ENCODE results near the gene ATXN10. TPM values are rescaled to one million over a fixed set of nuclear protein-coding genes. Genes with fewer than 3 reads are reported as not detected.
"Not testable (repeated sequence)": the region's sequence is repeated elsewhere in the genome, so short reads cannot be mapped to it uniquely, and the experiment has no call there.

The ATXN10 gene
- total and polyA plus RNA-seq, 7 experiments from 2014 or later: 64.2 to 105 (median 76.1) TPM

- no peak for DNase-seq
- intact Hi-C loops (cut with micrococcal nuclease): no loop called here
- H3K4me3 Mint-ChIP-seq: no peak overlapping the region
- H3K27ac Mint-ChIP-seq: no peak overlapping the region
- Histone ChIP-seq H3K4me3 (ENCODE audit: low read length) (no peak overlapping the region), H3K36me3 (ENCODE audit: control insufficient read depth in 2 of 3, insufficient read depth in 3 of 3, low read length in 3 of 3) (no peaks in the 10 kb centered on the region), H3K4me1 (ENCODE audit: control insufficient read depth in 2 of 2, insufficient read depth in 2 of 2, low read length in 2 of 2) (no peaks in the 10 kb centered on the region), H3K27ac (ENCODE audit: low read depth, low read length) (no peak overlapping the region), H3K9me3 (ENCODE audit: control insufficient read depth in 2 of 3, low read length in 3 of 3) (no peaks in the 10 kb centered on the region), H3K27me3 (ENCODE audit: control insufficient read depth in 2 of 2, insufficient read depth in 2 of 2, low read length in 2 of 2) (no peaks in the 10 kb centered on the region)
- peaks cover 27 to 61% (median 35%) of the 10 kb centered on the region in 5 donors for H3K27me3 Mint-ChIP-seq
- CTCF ChIA-PET: no interaction called here
- POLR2A ChIA-PET: no interaction called here
- ATAC-seq: no peak
- no peaks in the 10 kb centered on the region for H3K4me1 Mint-ChIP-seq
- H3K36me3 Mint-ChIP-seq: peaks cover 0 to 3% (median 0%) of the 10 kb centered on the region in 5 donors
- peaks cover 0 to 7% (median 3%) of the 10 kb centered on the region in 11 donors for H3K9me3 Mint-ChIP-seq
These were observed 7.4 kb upstream of the ATXN10 start for GRCh38 chr22:45664136-45664646.

- ATAC-seq (no peak), DNase-seq (no peak)
- Histone ChIP-seq H3K9me3 (ENCODE audit: control insufficient read depth in 2 of 3, low read length in 3 of 3) (no peaks in the 10 kb centered on the region), H3K27ac (ENCODE audit: low read depth, low read length) (no peak overlapping the region), H3K4me3 (ENCODE audit: low read length) (no peak overlapping the region), H3K4me1 (ENCODE audit: control insufficient read depth in 2 of 2, insufficient read depth in 2 of 2, low read length in 2 of 2) (peaks cover 2 to 7% of the 10 kb centered on the region in 2 donors), H3K27me3 (ENCODE audit: control insufficient read depth in 2 of 2, insufficient read depth in 2 of 2, low read length in 2 of 2) (no peaks in the 10 kb centered on the region), H3K36me3 (ENCODE audit: control insufficient read depth in 2 of 3, insufficient read depth in 3 of 3, low read length in 3 of 3) (peaks cover 0 to 4% (median 0%) of the 10 kb centered on the region in 3 experiments)
- ChIA-PET POLR2A (no interaction called here), CTCF (interaction anchor here (0.7 kb wide), 1 partner anchor 233 kb away, joined by 5 read pairs; no protein-coding TSS in a partner anchor)
- Mint-ChIP-seq H3K4me3 (no peak overlapping the region), H3K4me1 (peaks cover under 1 to 5% (median 2%) of the 10 kb centered on the region in 7 donors), H3K27me3 (peaks cover 21 to 51% (median 23%) of the 10 kb centered on the region in 5 donors), H3K27ac (no peak overlapping the region), H3K36me3 (peaks cover 0 to 3% (median 0%) of the 10 kb centered on the region in 5 donors), H3K9me3 (peaks cover 0 to 6% (median 3%) of the 10 kb centered on the region in 11 donors)
- intact Hi-C loops (cut with micrococcal nuclease): no loop called here
These were observed 4.1 kb upstream of the ATXN10 start for GRCh38 chr22:45667486-45667885.

DNA sequence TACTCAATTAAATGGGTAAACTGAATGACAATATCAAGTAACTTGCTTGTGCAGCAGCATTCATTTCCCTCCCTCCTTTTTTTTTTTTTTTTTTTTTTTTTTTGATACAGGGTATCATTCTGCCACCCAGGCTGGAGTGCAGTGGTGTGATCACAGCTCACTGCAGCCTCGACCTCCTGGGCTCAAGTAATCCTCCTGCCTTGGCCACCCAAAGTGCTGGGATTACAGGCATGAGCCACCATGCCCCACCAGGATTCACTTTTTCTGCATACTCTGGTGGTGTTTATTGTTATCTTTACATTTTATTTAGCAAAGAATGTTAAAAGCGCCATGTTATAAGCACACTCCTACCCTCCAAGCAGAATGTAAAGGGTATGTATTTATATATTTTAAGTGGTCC lies 1.3 kb upstream of the ATXN10 start:
- H3K36me3 Mint-ChIP-seq; H3K27ac ChIP-seq (ENCODE audit: low read depth, low read length); H3K9me3 ChIP-seq (ENCODE audit: control insufficient read depth in 2 of 3, low read length in 3 of 3); H3K9me3 Mint-ChIP-seq; H3K27me3 ChIP-seq (ENCODE audit: control insufficient read depth in 2 of 2, insufficient read depth in 2 of 2, low read length in 2 of 2); H3K36me3 ChIP-seq (ENCODE audit: control insufficient read depth in 2 of 3, insufficient read depth in 3 of 3, low read length in 3 of 3); ATAC-seq; H3K4me3 ChIP-seq (ENCODE audit: low read length); DNase-seq: not testable (repeated sequence)
- peaks cover 8 to 24% (median 13%) of the 10 kb centered on the region in 5 donors for H3K27me3 Mint-ChIP-seq
- H3K4me3 Mint-ChIP-seq: peak overlapping the region in 1 of 10 donors; percentile 91
- CTCF ChIA-PET: interaction anchor here (0.6 kb wide), 1 partner anchor 195 kb away, joined by 3 read pairs; no protein-coding TSS in a partner anchor
- peaks cover 23 to 34% (median 31%) of the 10 kb centered on the region in 7 donors for H3K4me1 Mint-ChIP-seq
- intact Hi-C loops (cut with micrococcal nuclease): loop anchor here (5.0 to 10.0 kb wide), 2 partner anchors 907 to 1064 kb away; partner anchors contain the start of gene CERK (in 1 of the 2)
- H3K4me1 ChIP-seq (ENCODE audit: control insufficient read depth in 2 of 2, insufficient read depth in 2 of 2, low read length in 2 of 2): peaks cover 13 to 23% of the 10 kb centered on the region in 2 donors
- POLR2A ChIA-PET: interaction anchor here (0.6 to 1.3 kb wide), 2 partner anchors 9 to 11 kb away, joined by 3 read pairs; no protein-coding TSS in a partner anchor
- peak overlapping the region in 1 of 9 donors; percentile 10 for H3K27ac Mint-ChIP-seq

- peaks cover 4 to 16% (median 8%) of the 10 kb centered on the region in 5 donors for H3K27me3 Mint-ChIP-seq
These were observed 452 bp upstream of the ATXN10 start for GRCh38 chr22:45670981-45671782.

GRCh38 chr22:45672564-45673481 lies 1.2 kb downstream of the ATXN10 start:
- Histone ChIP-seq H3K4me1 (ENCODE audit: control insufficient read depth in 2 of 2, insufficient read depth in 2 of 2, low read length in 2 of 2) (peaks cover 13 to 25% of the 10 kb centered on the region in 2 donors), H3K9me3 (ENCODE audit: control insufficient read depth in 2 of 3, low read length in 3 of 3) (no peaks in the 10 kb centered on the region), H3K36me3 (ENCODE audit: control insufficient read depth in 2 of 3, insufficient read depth in 3 of 3, low read length in 3 of 3) (peaks cover 0 to 4% (median 0%) of the 10 kb centered on the region in 3 experiments), H3K27ac (ENCODE audit: low read depth, low read length) (peak overlapping the region; percentile 75), H3K4me3 (ENCODE audit: low read length) (peak overlapping the region; percentile 49), H3K27me3 (ENCODE audit: control insufficient read depth in 2 of 2, insufficient read depth in 2 of 2, low read length in 2 of 2) (no peaks in the 10 kb centered on the region)
- CTCF ChIA-PET: no interaction called here
- peaks cover 0 to 13% (median 0%) of the 10 kb centered on the region in 5 donors for H3K36me3 Mint-ChIP-seq
- no peak for ATAC-seq
- peaks cover 0 to 4% (median 0%) of the 10 kb centered on the region in 5 donors for H3K27me3 Mint-ChIP-seq
- peaks cover 23 to 52% (median 48%) of the 10 kb centered on the region in 7 donors for H3K4me1 Mint-ChIP-seq
- POLR2A ChIA-PET: no interaction called here
- H3K9me3 Mint-ChIP-seq: peaks cover 0 to 2% (median 0%) of the 10 kb centered on the region in 11 donors
- peak overlapping the region; percentile 38 to 90 (median 78) for H3K27ac Mint-ChIP-seq
- peak overlapping the region; percentile 85 to 95 (median 86) for H3K4me3 Mint-ChIP-seq
- intact Hi-C loops (cut with micrococcal nuclease): loop anchor here (1.0 to 10.0 kb wide), 3 partner anchors 623 to 1062 kb away; partner anchors contain the start of genes CERK (in 1 of the 2) and GTSE1 (in 1 of the 2)
- no peak for DNase-seq

More at GRCh38 chr22:45670981-45671782, 452 bp upstream of the ATXN10 start:
- H3K9me3 Mint-ChIP-seq: peaks cover 0 to 4% (median 0%) of the 10 kb centered on the region in 11 donors
- peak overlapping the region; percentile 38 to 92 (median 79) for H3K27ac Mint-ChIP-seq
- H3K4me3 Mint-ChIP-seq: peak overlapping the region; percentile 85 to 95 (median 90)
- Histone ChIP-seq H3K4me1 (ENCODE audit: control insufficient read depth in 2 of 2, insufficient read depth in 2 of 2, low read length in 2 of 2) (peaks cover 13 to 25% of the 10 kb centered on the region in 2 donors), H3K27ac (ENCODE audit: low read depth, low read length) (peak overlapping the region; percentile 75), H3K9me3 (ENCODE audit: control insufficient read depth in 2 of 3, low read length in 3 of 3) (no peaks in the 10 kb centered on the region), H3K27me3 (ENCODE audit: control insufficient read depth in 2 of 2, insufficient read depth in 2 of 2, low read length in 2 of 2) (no peaks in the 10 kb centered on the region), H3K4me3 (ENCODE audit: low read length) (peak overlapping the region; percentile 49), H3K36me3 (ENCODE audit: control insufficient read depth in 2 of 3, insufficient read depth in 3 of 3, low read length in 3 of 3) (peaks cover 0 to 4% (median 0%) of the 10 kb centered on the region in 3 experiments)
- ATAC-seq: no peak
- peaks cover 23 to 40% (median 37%) of the 10 kb centered on the region in 7 donors for H3K4me1 Mint-ChIP-seq
- ChIA-PET CTCF (interaction anchor here (0.6 kb wide), 1 partner anchor 194 kb away, joined by 3 read pairs; no protein-coding TSS in a partner anchor), POLR2A (interaction anchor here (0.6 to 1.6 kb wide), 3 partner anchors 8 to 365 kb away, joined by 3 read pairs; no protein-coding TSS in a partner anchor)
- intact Hi-C loops (cut with micrococcal nuclease): loop anchor here (1.0 to 10.0 kb wide), 4 partner anchors 26 to 1064 kb away; partner anchors contain the start of gene CERK (in 1 of the 2)
- H3K36me3 Mint-ChIP-seq: peaks cover 0 to 9% (median 0%) of the 10 kb centered on the region in 5 donors
- DNase-seq: peak in 2 of 9 donors; percentile 2 to 23

Data from naive thymus-derived CD4-positive, alpha-beta T cell (primary cell).